NK-92 (cell line): ENCODE measurements around the gene APOBEC3G.
"Not testable (repeated sequence)": the region's sequence is repeated elsewhere in the genome, so short reads cannot be mapped to it uniquely, and the experiment has no call there.

ENCODE experiments used
- DNase-seq: peaks from one replicate; lab custom pipeline; 2025; ENCODE audit not compliant: unreplicated experiment; lab: John Stamatoyannopoulos, UW

APOBEC3G gene

DNA sequence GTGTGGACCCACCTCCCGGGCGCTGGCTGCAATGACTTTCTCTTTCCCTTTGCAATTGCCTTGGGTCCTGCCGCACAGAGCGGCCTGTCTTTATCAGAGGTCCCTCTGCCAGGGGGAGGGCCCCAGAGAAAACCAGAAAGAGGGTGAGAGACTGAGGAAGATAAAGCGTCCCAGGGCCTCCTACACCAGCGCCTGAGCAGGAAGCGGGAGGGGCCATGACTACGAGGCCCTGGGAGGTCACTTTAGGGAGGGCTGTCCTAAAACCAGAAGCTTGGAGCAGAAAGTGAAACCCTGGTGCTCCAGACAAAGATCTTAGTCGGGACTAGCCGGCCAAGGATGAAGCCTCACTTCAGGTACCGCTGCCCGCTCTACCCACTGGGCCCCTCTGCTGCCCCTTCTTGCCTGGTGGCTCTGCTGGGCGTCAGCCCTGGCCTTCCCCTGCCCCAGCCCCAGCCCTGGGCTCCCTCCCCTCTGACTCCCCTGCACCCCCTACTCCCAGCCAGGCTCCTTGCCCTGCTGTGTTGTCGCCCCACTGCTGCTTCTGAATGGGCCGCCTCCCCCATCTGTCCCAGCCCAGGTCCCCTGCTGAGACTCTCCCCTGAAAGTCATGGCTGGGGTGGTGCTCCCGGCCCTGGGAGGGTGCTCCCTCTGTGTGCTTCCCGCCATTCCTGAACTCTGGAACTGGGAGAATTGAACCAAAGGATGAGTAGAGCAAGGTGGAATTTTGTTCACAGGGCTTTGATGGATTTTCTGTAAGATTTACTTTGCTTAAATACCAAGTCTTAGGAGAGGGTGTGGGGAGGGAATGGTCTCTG is at the start of gene APOBEC3G:
TSS of gene APOBEC3G (plus strand) at position 250 of the 815 bp plus-strand sequence. CDS start at position 337, 87 bp downstream.
- DNase-seq: not testable (repeated sequence)

DNA sequence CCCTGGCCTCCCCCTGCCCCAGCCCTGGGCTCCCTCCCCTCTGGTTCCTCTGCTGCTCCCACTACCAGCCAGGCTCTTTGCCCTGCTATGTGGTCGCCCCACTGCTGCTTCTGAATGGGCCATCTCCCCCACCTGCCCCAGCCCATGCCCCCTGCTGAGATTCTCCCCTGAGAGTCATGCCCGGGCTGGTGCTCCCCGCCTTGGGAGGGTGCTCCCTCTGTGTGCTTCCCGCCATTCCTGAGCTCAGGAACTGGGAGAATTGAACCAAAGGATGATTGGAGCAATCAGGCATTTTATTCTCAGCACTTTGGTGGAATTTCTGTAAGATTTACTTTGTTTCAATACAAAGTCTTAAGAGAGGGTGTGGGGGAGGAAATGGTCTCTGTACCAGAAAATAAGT is 49.4 kb upstream of the APOBEC3G start:
- no peak for DNase-seq

DNA sequence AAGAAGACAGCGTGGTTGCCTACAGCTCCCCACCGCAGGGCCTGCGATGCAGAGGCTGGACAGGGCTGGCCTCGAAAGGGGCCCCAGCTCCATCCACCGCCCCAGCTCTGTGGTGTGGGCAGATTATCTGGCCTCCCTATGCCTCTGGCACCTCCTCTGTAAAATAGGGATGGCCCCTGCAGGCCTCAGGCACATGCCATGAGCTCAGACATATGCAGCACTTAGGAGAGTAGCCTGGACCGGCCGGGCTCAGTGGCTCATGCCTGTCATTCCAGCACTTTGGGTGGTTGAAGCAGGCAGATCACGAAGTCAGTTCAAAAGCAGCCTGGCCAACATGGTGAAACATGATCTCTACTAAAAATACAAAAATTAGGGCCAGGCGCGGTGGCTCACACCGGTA is 48.8 kb upstream of the APOBEC3G start:
- no peak for DNase-seq

DNA sequence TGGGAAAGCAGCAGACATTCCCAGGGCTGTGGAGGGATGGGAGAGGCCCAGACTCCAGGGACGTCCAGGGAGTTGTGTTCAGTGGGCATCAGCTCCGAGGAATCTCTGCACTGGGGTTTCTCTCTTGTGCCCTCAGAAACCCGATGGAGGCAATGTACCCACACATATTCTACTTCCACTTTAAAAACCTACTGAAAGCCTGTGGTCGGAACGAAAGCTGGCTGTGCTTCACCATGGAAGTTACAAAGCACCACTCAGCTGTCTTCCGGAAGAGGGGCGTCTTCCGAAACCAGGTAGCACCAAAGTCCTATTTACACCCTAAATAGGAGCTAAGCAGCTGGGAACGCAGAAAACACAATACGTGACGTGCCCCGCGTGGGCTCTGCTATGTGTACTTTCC is 47.8 kb upstream of the APOBEC3G start:
- no peak for DNase-seq

DNA sequence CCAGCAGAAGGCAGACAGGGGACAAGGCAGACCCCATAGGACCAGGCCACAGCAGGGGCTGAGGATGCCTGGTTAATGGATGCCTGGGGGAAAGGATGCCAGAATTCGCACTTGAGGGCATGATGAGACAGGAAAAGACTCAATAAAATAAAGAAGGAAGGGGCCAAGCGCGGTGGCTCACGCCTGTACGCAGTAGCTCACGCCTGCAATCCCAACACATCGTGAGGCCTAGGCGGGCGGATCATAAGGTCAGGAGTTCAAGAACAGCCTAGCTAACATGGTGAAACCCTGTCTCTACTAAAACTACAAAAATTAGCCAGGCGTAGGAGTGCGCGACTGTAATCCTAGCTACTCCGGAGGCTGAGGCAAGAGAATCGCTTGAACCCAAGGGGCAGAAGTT is 46.4 kb upstream of the APOBEC3G start:
- DNase-seq: no peak

DNA sequence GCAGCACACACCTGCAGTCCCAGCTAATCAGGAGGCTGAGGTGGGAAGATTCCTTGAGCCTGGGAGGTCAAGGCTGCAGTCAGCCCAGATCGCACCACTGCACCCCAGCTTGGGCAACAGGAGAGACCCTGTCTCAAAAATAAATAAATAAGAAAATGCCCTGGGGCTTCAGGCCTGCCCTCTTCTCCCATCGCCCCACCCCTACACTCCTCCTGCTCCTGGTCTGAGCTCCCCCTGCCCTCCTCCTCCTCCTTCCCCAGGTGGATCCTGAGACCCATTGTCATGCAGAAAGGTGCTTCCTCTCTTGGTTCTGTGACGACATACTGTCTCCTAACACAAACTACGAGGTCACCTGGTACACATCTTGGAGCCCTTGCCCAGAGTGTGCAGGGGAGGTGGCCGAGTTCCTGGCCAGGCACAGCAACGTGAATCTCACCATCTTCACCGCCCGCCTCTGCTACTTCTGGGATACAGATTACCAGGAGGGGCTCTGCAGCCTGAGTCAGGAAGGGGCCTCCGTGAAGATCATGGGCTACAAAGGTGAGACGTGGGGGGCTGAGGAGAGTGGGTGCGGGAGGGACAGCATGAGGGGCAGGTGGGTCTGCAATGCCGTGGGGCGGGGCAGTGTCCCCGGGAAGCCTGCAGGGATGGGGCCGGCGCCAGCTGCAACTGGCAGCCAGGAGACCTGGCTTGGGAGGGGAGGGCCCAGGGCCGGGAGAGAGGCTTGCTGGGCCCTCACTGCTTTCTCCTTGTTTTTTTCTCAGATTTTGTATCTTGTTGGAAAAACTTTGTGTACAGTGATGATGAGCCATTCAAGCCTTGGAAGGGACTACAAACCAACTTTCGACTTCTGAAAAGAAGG is 45.4 kb upstream of the APOBEC3G start:
- not testable (repeated sequence) for DNase-seq

DNA sequence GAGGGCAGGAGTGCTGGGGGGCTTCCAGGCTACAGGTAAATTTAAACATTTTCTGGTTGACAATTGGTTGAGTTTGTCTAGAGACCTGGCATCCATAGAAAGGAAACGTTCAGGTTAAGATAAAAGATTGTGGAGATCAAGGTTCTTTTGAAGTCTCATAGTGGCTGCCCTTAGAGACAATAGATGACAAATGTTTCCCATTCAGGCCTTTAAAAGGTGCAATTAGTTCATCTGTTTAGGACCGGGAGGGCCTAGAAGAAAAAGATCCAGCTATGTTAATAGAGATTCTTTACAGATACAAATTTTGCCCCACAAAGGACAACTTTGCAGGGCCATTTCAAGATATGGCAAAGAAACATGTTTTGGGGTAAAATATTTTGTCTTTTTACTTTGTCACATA is 40.0 kb upstream of the APOBEC3G start:
- not testable (repeated sequence) for DNase-seq

DNA sequence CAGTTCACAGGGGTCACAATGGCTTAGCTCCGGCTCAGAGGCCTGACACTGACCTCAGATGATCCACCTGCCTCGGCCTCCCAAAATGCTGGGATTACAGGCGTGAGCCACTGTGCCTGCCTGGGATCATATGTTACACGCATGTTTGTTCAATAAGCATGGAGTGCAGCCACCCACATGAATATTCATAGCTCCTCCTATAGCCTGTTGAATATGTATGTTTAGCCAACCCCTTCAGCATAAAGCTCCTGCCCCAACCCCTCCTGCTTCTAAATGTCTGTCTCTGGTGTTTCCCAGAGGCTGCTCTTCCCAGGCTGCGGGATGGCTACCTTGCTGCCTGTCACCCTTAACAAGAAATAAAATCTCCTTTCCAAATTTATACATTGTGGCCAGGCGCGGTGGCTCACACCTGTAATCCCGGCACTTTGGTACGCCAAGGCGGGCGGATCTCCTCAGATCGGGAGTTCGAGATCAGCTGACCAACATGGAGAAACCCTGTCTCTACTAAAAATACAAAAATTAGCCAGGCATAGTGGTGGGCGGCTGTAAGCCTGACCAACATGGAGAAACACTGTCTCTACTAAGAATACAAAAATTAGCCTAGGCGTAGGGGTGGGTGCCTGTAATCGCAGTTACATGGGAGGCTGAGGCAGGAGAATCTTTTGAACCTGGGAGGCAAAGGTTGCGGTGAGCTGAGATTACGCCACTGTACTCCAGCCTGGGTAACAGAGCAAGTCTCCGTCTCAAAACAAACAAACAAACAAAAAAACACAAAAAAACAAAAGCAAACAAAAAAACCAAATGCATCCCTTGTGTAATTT is 37.6 kb upstream of the APOBEC3G start:
- no peak for DNase-seq

DNA sequence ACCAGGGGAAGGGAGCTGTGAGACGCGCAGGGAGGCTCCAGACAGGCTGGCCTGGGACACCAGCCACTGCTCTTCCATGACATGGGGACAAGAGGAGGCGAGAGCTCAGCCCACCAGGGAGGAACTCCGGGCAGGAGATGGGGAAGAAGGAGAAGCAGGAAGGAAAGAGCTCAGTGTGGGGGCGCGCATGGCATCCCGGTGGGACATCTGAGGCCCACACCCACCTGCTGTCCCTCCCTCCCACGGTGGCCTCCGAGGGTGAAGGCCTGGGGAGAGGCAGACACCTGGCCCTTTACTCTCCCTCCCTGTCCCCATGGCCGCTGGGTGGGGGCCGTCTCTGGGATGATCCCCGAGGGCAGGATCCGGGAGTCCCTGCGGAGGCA is 36.9 kb upstream of the APOBEC3G start:
- not testable (repeated sequence) for DNase-seq

DNA sequence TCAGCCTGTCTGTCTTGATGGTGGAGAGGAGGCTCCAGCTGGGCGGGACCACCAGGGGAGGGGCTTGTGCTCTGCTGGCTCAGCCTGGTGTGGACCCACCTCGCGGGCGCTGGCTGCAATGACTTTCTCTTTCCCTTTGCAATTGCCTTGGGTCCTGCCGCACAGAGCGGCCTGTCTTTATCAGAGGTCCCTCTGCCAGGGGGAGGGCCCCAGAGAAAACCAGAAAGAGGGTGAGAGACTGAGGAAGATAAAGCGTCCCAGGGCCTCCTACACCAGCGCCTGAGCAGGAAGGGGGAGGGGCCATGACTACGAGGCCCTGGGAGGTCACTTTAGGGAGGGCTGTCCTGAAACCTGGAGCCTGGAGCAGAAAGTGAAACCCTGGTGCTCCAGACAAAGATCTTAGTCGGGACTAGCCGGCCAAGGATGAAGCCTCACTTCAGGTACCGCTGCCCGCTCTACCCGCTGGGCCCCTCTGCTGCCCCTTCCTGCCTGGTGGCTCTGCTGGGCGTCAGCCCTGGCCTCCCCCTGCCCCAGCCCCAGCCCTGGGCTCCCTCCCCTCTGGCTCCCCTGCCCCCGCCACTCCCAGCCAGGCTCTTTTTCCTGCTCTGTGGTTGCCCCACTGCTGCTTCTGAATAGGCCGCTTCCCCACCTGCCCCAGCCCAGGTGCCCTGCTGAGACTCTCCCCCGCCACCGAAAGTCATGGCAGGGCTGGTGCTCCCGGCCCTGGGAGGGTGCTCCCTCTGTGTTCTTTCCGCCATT is 36.4 kb upstream of the APOBEC3G start, which contains the start of gene APOBEC3F:
TSS of gene APOBEC3F (plus strand) at position 327 of the 759 bp plus-strand sequence. CDS start at position 424, 97 bp downstream.
- not testable (repeated sequence) for DNase-seq

DNA sequence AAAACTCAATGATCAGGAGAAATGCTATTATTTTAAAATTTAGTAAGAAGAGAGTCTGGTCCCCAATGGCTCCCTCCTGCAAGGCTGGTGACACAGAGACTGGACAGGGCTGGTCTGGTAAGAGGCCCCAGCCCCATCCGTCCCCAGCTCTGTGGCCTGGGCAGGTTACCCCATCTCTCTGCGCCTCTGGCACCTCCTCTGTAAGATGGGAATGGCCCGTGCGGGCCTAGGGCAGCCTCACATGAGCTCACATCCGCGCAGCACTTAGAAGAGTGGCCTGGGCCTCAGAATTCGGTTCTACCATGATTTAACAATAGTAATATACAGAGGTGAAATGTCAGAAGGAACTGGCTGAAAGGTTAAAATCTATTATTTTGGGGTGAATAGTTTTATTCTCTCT is 35.2 kb upstream of the APOBEC3G start:
- DNase-seq: no peak

DNA sequence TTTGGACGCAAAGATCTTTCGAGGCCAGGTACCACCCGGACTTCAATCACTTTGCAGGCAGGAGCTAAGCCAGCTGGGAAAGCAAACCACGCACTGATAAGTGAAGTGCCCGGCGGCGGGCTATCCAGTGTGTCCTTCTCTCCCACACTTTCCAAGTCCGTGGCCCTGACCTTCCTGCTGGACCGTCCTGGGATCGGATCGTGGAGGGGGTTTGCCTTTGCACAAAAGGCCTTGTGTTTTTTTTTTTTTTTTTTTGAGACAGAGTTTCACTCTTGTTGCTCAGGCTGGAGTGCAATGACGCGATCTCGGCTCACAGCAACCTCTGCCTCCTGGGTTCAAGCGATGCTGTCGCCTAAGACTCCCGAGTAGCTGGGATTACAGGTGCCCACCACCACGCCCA is 34.0 kb upstream of the APOBEC3G start:
- not testable (repeated sequence) for DNase-seq

DNA sequence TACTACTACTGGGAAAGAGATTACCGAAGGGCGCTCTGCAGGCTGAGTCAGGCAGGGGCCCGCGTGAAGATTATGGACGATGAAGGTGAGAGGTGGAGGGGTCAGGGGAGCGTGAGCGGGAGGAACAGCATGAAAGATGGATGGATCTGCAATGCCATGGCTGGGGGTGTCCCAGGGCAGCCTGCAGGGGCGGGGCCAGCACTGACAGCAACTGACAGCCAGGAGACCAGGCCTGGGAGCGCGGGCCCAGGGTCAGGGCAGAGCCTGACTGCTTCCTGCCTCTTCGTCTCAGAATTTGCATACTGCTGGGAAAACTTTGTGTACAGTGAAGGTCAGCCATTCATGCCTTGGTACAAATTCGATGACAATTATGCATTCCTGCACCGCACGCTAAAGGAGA is 31.9 kb upstream of the APOBEC3G start:
- not testable (repeated sequence) for DNase-seq

DNA sequence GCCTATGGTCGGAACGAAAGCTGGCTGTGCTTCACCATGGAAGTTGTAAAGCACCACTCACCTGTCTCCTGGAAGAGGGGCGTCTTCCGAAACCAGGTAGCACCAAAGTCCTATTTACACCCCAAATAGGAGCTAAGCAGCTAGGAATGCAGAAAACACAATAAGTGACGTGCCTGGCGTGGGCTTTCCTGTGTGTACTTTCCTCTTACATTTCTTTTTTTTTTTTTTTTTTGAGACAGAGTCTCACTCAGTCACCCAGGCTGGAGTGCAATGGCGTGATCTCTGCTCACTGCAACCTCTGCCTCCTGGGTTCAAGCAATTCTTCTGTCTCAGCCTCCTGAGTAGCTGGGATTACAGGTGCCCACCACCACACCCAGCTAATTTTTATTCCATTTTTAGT is 27.6 kb upstream of the APOBEC3G start:
- DNase-seq: not testable (repeated sequence)

DNA sequence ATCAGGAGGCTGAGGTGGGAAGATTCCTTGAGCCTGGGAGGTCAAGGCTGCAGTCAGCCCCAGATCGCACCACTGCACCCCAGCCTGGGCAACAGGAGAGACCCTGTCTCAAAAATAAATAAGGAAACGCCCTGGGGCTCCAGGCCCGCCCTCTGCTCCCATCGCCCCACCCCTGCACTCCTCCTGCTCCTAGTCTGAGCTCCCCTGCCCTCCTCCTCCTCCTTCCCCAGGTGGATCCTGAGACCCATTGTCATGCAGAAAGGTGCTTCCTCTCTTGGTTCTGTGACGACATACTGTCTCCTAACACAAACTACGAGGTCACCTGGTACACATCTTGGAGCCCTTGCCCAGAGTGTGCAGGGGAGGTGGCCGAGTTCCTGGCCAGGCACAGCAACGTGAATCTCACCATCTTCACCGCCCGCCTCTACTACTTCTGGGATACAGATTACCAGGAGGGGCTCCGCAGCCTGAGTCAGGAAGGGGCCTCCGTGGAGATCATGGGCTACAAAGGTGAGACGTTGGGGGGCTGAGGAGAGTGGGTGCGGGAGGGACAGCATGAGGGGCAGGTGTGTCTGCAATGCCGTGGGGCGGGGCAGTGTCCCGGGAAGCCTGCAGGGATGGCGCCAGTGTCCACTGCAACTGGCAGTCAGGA is 25.1 kb upstream of the APOBEC3G start:
- DNase-seq: not testable (repeated sequence)

DNA sequence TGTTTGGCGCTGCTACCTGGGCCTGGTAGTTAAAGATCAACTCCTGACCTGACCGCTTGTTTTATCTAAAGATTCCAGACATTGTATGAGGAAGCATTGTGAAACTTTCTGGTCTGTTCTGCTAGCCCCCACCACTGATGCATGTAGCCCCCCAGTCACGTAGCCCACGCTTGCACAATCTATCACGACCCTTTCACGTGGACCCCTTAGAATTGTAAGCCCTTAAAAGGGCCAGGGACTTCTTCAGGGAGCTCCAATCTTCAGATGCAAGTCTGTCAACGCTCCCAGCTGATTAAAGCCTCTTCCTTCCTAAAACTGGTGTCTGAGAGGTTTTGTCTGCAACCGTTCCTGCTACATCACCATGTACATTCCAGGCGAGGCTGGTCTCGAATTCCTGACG is 21.4 kb upstream of the APOBEC3G start:
- DNase-seq: no peak

DNA sequence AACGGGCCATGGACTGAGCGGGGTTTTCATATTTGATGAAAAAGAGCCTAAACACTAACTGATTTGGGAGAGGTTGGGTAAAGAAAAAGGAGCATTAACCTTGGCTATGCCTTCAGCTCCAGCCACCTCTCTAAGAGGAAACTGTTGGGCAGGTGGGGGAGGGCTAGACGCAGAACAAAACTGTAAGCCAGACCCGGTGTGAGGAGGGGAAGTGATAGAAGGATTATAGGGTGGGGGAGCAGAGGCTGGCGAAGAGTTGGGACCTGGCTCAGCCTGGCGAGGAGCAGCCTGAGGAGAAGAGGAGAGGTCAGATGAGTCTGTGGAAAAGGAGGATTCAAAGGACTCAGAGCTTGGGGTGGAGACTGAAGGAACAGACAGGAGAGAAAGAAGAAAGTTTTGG is 15.8 kb upstream of the APOBEC3G start:
- DNase-seq: not testable (repeated sequence)

DNA sequence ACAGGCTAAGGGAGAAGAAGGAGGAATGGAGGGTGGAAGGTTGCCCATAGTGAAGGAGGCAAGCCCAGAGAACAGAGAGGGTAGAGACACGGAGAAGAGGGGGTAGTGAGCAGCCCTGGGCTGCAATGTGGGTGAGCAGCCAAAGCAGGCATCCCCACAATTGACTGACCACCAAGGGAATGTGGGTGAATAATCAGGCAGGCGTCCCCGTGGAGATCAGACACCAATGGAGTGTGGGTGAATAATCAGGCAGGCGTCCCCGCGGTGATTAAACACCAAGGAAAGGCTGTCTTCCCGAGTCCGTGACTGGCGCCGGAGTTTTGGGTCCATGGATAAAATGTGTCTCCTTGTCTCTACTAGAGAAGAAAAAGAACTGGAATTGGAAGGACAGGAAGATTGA is 15.1 kb upstream of the APOBEC3G start:
- DNase-seq: not testable (repeated sequence)

DNA sequence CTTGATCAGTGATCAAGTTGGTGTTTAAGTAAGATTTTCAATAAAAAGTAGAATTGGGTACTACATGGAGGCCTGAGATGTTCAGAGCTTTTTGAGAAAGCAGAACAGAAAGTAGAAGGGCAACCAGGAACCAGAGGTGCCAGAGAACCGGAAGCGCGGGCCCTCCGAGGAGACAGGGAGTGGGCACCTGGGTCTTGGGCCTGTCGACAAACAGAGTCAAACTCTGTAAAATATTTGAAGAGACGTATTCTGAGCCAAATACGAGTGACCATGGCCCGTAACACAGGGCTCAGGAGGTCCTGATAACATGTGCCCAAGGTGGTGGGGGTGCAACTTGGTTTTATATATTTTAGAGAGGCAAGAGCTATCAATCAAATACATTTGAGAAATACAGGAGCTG is 13.2 kb upstream of the APOBEC3G start:
- not testable (repeated sequence) for DNase-seq
